ENCODE results near the gene YAF2.
"Not testable (repeated sequence)": the region's sequence is repeated elsewhere in the genome, so short reads cannot be mapped to it uniquely, and the experiment has no call there.

Gene YAF2

DNA sequence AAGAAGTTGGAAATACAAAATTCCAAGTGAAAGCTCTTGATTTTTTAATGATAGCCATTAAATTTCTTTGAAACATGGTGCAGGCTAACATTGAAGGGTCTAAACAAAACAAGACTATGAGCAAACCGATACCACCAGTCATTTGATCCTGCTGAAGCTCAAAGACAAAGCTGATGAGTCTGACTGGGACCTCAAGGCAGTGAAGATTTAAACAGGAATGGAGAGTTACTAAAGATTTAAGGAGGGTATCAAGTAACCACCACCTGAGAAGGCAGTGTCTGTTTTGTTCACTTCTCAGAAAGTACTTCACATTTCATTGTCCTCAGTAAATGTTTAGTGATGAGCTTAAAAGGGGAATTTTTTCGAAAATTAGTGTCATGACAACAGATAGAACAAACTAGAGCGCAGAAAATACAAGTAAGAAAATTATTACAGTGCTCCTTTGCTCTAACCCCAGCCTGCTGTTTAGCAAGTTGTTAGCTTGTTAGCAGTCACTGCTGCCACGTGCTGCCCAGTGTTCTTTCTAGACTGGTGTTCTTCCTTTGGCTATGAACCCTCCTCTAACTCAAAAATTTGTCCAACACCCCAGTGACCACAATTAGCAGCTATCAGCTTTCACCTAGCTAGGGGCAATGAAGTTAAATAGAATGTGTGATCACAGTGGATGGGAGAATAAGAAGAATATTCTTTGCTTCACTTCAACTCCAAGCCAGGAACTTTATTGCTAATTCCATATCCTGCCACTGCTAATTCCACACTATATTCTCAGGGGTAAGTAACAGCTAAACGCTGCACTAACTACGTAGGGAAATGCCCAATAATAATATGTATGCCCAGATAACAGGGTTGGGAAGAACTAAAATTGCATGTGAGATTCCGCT is 41.1 kb downstream of the YAF2 start:
- DNase-seq (ENCODE audit: low spot score) = no peak
- H3K27ac ChIP-seq = no peak overlapping the region
- TF ChIP-seq, protein P1, sequence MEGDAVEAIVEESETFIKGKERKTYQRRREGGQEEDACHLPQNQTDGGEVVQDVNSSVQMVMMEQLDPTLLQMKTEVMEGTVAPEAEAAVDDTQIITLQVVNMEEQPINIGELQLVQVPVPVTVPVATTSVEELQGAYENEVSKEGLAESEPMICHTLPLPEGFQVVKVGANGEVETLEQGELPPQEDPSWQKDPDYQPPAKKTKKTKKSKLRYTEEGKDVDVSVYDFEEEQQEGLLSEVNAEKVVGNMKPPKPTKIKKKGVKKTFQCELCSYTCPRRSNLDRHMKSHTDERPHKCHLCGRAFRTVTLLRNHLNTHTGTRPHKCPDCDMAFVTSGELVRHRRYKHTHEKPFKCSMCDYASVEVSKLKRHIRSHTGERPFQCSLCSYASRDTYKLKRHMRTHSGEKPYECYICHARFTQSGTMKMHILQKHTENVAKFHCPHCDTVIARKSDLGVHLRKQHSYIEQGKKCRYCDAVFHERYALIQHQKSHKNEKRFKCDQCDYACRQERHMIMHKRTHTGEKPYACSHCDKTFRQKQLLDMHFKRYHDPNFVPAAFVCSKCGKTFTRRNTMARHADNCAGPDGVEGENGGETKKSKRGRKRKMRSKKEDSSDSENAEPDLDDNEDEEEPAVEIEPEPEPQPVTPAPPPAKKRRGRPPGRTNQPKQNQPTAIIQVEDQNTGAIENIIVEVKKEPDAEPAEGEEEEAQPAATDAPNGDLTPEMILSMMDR (IDR thresholded peaks at IDR 0.05) = no peak

DNA sequence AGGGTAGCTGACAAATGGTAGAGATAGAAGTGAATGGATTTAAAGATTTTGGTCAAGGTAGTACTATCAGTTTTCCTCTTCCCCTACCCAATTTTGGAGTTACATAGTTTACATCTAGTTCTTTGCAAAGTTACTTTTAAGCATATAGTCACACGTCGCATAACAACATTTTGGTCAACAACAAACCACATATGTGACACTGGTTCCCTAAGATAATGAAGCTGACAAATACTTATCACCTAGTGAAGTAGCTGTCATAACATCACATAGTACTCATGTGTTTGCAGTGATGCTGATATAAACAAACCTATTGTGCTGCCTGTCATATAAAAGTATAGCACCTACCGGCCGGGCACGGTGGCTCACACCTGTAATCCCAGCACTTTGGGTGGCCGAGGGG is 45.4 kb downstream of the YAF2 start:
- TF ChIP-seq, protein P1 (IDR thresholded peaks at IDR 0.05) = no peak
- H3K4me3 ChIP-seq = no peak overlapping the region
- no peak for DNase-seq (ENCODE audit: low spot score)
- H3K27ac ChIP-seq = no peak overlapping the region

More for the DNA sequence above, 41.1 kb downstream of the YAF2 start:
- H3K4me3 ChIP-seq = no peak overlapping the region

DNA sequence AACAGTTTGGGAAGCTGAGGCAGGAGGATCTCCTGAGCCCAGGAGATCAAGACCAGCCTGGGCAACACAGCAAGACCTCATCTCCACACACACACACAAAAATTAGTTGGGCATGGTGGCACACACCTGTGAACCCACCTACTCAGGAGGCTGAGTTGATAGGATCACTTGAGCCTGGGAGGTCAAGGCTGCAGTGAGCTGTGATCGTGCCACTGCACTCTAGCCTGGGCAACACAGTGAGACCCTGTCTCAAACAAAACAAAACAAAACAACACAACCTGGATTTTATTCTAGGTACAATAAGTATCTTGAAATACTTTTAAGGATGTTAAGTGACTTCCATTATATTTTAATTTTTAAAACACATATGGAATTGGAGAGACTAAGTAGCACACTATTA is 45.8 kb downstream of the YAF2 start:
- Histone ChIP-seq H3K4me3 (no peak overlapping the region), H3K27ac (no peak overlapping the region)
- TF ChIP-seq, protein P1 (IDR thresholded peaks at IDR 0.05) = no peak
- no peak for DNase-seq (ENCODE audit: low spot score)

DNA sequence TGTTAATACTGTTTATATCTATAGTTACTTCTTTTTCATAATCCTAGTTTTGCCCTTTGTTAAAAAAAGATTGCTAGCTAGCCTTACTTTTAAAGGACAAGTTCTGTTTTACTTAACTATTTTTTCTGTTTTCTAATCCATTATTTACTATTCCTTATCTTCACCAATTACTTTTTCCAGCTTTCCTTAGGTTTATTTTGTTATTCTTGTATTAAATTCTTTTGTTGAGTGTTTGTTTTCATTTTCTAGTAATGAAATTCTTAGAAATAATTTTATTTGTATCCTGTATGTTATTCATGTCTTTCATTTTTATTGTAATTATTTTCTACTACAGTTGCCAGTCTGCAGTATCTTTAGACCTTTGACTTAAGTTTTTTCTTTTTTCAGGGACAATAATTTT is 47.7 kb downstream of the YAF2 start:
- TF ChIP-seq, protein P1 (IDR thresholded peaks at IDR 0.05) = no peak
- DNase-seq (ENCODE audit: low spot score) = no peak
- H3K4me3 ChIP-seq = no peak overlapping the region

DNA sequence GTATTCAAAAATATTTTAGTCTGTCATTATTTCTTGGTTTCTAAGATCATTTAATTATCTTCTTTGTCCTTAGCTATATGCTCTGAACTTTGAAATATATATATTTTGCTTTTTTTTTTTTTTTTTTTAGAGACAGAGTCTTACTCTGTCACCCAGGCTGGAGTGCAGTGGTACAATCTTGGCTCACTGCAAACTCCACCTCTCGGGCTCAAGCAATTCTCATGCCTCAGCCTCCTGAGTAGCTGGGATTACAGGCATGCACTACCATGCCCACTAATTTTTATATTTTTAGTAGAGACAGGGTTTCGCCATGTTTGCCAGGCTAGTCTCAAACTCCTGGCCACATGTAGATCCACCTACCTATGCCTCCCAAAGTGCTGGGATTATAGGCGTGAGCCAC is 49.8 kb downstream of the YAF2 start:
- not testable (repeated sequence) for H3K27ac ChIP-seq

More for the DNA sequence above, 47.7 kb downstream of the YAF2 start:
- no peak overlapping the region for H3K27ac ChIP-seq

DNA sequence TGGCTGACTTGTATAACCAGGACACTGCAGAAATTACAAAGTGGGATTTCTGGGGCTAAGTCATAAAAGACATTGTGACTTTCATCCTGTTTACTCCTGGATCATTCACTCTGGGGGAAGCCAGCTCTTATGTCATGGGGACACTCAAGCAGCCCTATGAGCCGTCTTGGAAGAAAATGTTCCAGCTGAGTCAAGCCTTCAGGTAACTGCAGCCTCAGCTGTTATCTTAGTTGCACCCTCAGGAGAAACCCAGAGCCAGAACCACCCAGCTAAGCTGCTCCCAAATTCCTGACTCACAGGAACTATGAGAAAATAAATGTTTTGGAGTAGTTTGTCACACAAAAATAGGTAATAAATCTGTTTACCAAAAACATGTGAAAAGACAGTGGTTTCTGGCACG is 50.2 kb downstream of the YAF2 start:
- H3K4me3 ChIP-seq = no peak overlapping the region
- DNase-seq (ENCODE audit: low spot score) = no peak
- TF ChIP-seq, protein P1 (IDR thresholded peaks at IDR 0.05) = no peak
- H3K27ac ChIP-seq = no peak overlapping the region

More for the DNA sequence above, 49.8 kb downstream of the YAF2 start:
- DNase-seq (ENCODE audit: low spot score); H3K4me3 ChIP-seq: not testable (repeated sequence)

DNA sequence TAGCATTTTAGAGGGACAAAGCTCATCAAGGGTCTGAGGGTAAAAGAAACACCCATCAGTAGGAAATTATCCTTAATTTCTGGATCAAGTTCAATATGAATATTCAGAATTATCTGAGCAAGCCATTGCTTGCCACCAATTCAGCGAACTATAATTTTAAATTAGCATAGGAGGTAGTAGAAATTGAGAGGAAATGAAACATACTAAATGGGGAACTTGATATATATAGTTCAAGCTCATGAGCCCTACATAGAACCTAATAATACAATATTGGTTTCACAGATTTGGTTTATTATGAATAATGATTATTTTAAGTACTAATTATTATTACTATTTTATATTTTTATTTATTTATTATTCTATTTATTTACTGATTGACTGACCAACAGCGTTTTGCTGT is 51.3 kb downstream of the YAF2 start:
- TF ChIP-seq, protein P1 (IDR thresholded peaks at IDR 0.05) = no peak
- no peak overlapping the region for H3K4me3 ChIP-seq
- no peak overlapping the region for H3K27ac ChIP-seq
- DNase-seq (ENCODE audit: low spot score) = no peak
